Endothelial cell of umbilical vein (primary cell): ENCODE results near the gene AK8. TPM values are rescaled to one million over a fixed set of nuclear protein-coding genes. Genes with fewer than 3 reads are reported as not detected.

Experiments used
- BruUV-seq: library from RNA; stranded (reverse); fragments of 400-500 nt; replicated peaks from 2 replicates; lab custom pipeline; 2021; lab: Mats Ljungman, UMichigan
- CTCF ChIA-PET: fragments of 300-600, 350-600 bp; sonication (Branson Sonifier 250); formaldehyde crosslinking; loops from one replicate; lab custom pipeline; 2021; ENCODE audit warnings: antibody characterized with exemption, inconsistent platforms; lab: Charles Lee
- POLR2A ChIA-PET: fragments of 300-600, 350-600 bp; sonication (Branson Sonifier 250); formaldehyde crosslinking; loops from one replicate; lab custom pipeline; 2021; ENCODE audit warnings: antibody characterized with exemption, inconsistent platforms; lab: Charles Lee
- DNase-seq: peaks from one replicate; pipeline ENCODE4 v3.0.0-alpha.2; 2011; ENCODE audit warnings: low read depth, low spot score
- FAIRE-seq: peaks from 2 replicates; lab custom pipeline; 2011; peaks lifted over from hg19 to GRCh38; lab: Jason Lieb, UNC
- H2AFZ ChIP-seq: 2 replicates; pipeline ENCODE4 v1.6.0; 2012; ENCODE audit warnings: low read depth, low read length, control low read depth, inconsistent platforms
- H3K27ac ChIP-seq: 2 replicates; pipeline ENCODE4 v1.5.1; 2011; ENCODE audit warnings: low read depth, mild to moderate bottlenecking, control low read depth, low read length, moderate library complexity; ENCODE audit not compliant: insufficient read depth
- H3K27me3 ChIP-seq, 2 experiments: 2 replicates each; pipeline versions ENCODE4 v1.6.0 to v1.6.1; 2011; ENCODE audit warnings: low read length in 2 of 2, mixed read lengths in 1 of 2; ENCODE audit not compliant: control insufficient read depth in 2 of 2, insufficient read depth in 2 of 2
- H3K36me3 ChIP-seq, 2 experiments: 2 replicates in 1 of 2; 3 replicates in 1 of 2; pipeline ENCODE4 v1.5.1; 2011; ENCODE audit warnings: low read length in 2 of 2, mild to moderate bottlenecking in 1 of 2, moderate library complexity in 1 of 2; ENCODE audit not compliant: control insufficient read depth in 2 of 2, insufficient read depth in 2 of 2; ENCODE audit errors: extremely low read depth in 1 of 2
- H3K4me1 ChIP-seq: 3 replicates; pipeline ENCODE4 v1.5.1; 2011; ENCODE audit warnings: mild to moderate bottlenecking, low read length; ENCODE audit not compliant: control insufficient read depth, insufficient read depth; ENCODE audit errors: extremely low read depth
- H3K4me2 ChIP-seq: 2 replicates; pipeline ENCODE4 v1.6.1; 2011; ENCODE audit warnings: low read length, control low read depth, mixed read lengths; ENCODE audit not compliant: insufficient read depth
- H3K4me3 ChIP-seq, 3 experiments: fragments of 200-600 bp in 1 of 3; sonication (generic), shearing (Covaris generic) in 1 of 3; replicated peaks in 1 of 3; 2 replicates each; pipeline ENCODE4 v1.5.1; 2011 to 2016; ENCODE audit warnings: control low read depth in 3 of 3, low read length in 3 of 3, mild to moderate bottlenecking in 2 of 3, inconsistent platforms in 1 of 3, low read depth in 1 of 3, moderate library complexity in 1 of 3; ENCODE audit not compliant: insufficient read depth in 1 of 3
- H3K79me2 ChIP-seq: 2 replicates; pipeline ENCODE4 v1.6.0; 2012; ENCODE audit warnings: low read length, inconsistent platforms; ENCODE audit not compliant: control insufficient read depth, insufficient read depth
- H3K9ac ChIP-seq: replicated peaks from 2 replicates; pipeline ENCODE3; 2011; ENCODE audit warnings: low read length, control low read depth; ENCODE audit not compliant: insufficient read depth; ENCODE audit errors: extremely low read depth
- H3K9me1 ChIP-seq: replicated peaks from 3 replicates; pipeline ENCODE4 v1.6.0; 2011; ENCODE audit warnings: mild to moderate bottlenecking, low read length; ENCODE audit not compliant: control insufficient read depth, insufficient read depth; ENCODE audit errors: extremely low read depth
- H3K9me3 ChIP-seq: replicated peaks from 2 replicates; pipeline ENCODE4 v1.5.1; 2012; ENCODE audit warnings: low read length, inconsistent platforms; ENCODE audit not compliant: control insufficient read depth, insufficient read depth
- H4K20me1 ChIP-seq: replicated peaks from 2 replicates; pipeline ENCODE3; 2011; ENCODE audit warnings: mild to moderate bottlenecking, low read length; ENCODE audit not compliant: control insufficient read depth, insufficient read depth; ENCODE audit errors: extremely low read depth
- EZH2 ChIP-seq: IDR thresholded peaks from 2 replicates; pipeline ENCODE4 v1.6.1; 2012; ENCODE audit warnings: borderline replicate concordance, low read depth, mild to moderate bottlenecking, moderate library complexity, low read length, inconsistent platforms; ENCODE audit not compliant: severe bottlenecking
- FOS ChIP-seq: IDR thresholded peaks from 2 replicates; pipeline ENCODE4 v1.6.1; 2011; ENCODE audit warnings: mild to moderate bottlenecking, low read length, moderate library complexity, borderline replicate concordance; ENCODE audit not compliant: insufficient read depth
- GATA2 ChIP-seq: IDR thresholded peaks from 2 replicates; pipeline ENCODE4 v1.7.0; 2011; ENCODE audit warnings: low read depth, mild to moderate bottlenecking, moderate library complexity, mixed read lengths, low read length; ENCODE audit not compliant: insufficient read length, insufficient read depth
- JUN ChIP-seq: IDR thresholded peaks from 2 replicates; pipeline ENCODE4 v1.6.1; 2011; ENCODE audit warnings: borderline replicate concordance, low read depth; ENCODE audit not compliant: insufficient read length, insufficient read depth
- MAX ChIP-seq: IDR thresholded peaks from 2 replicates; pipeline ENCODE4 v1.6.1; 2011; ENCODE audit not compliant: insufficient read depth, insufficient read length
- MYC ChIP-seq: IDR thresholded peaks from one replicate; pipeline ENCODE4 v1.6.1; 2011; ENCODE audit warnings: mild to moderate bottlenecking, low read depth, low read length
- POLR2A ChIP-seq: IDR thresholded peaks from 2 replicates; pipeline ENCODE4 v1.6.1; 2012; ENCODE audit warnings: low read depth, mild to moderate bottlenecking, control low read depth, low read length
- POLR2AphosphoS5 ChIP-seq: IDR thresholded peaks from 2 replicates; pipeline ENCODE4 v1.6.1; 2012; ENCODE audit warnings: low read depth, mild to moderate bottlenecking, control low read depth, low read length, moderate library complexity; ENCODE audit not compliant: insufficient read depth
- dilution Hi-C: fragments of 300-500 bp; cut with MboI; formaldehyde crosslinking; loops from one replicate; pipeline ENCODE4 v1.15.0; 2019; ENCODE audit warnings: low sequenced_read_pairs; ENCODE audit not compliant: extremely low pct_ligation_motif_present
- intact Hi-C: fragments of 100-400 bp; cut with micrococcal nuclease; formaldehyde crosslinking; loops from one replicate; pipeline ENCODE4 v1.10.0; 2022
- polyA plus RNA-seq, 4 experiments: library from polyadenylated mRNA; depleted of rRNA in 3 of 4; stranded (reverse) in 3 of 4; unstranded in 1 of 4; fragments of >200 nt; gene quantifications; 2 replicates each; pipeline versions ENCODE4 v1.2.1 to v1.2.3, GENCODE V29; 2011 to 2012; ENCODE audit warnings: missing spikeins in 1 of 4
- total RNA-seq: library from RNA; stranded (reverse); gene quantifications from 2 replicates; pipeline ENCODE4 v1.2.3, GENCODE V29; 2021
- TF ChIP-seq, protein P1 (sequence below), 2 donors: IDR thresholded peaks; 1 replicate in 1 of 2; 2 replicates in 1 of 2; pipeline ENCODE4 v1.5.1; 2011; ENCODE audit warnings: low read length in 2 of 2, mild to moderate bottlenecking in 2 of 2, moderate library complexity in 2 of 2, control low read depth in 1 of 2, inconsistent platforms in 1 of 2, low read depth in 1 of 2; ENCODE audit not compliant: insufficient read depth in 1 of 2; ENCODE audit errors: extremely low read depth in 1 of 2

The AK8 gene
- total and polyA plus RNA-seq, 2 donors (not counting 3 experiments of a cell fraction or from before 2014, with no cell fraction given), result 0.06 TPM; not detected in 1

DNA sequence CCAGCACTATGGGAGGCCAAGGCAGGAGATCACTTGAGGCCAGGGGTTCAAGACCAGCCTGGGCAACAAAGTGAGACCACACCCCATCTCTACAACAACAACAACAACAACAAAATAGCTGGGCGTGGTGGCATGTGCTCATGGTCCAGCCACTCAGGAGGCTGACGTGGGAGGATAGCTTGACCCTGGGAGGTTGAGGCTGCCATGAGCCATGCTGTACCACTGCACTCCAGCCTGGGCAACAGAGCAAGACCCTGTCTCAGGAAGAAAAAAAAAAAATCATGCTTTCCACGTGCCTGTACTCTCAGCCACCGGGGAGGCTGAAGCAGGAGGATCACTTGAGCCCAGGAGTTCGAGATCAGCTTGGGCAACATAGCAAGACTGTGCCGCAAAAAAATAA is 36.8 kb upstream of the AK8 start:
- Histone ChIP-seq H3K36me3 (peaks cover 15 to 16% of the 10 kb centered on the region in 2 experiments), H3K9me1 (no peaks in the 10 kb centered on the region), H4K20me1 (no peaks in the 10 kb centered on the region), H3K4me3 (no peak overlapping the region), H3K9ac (no peak overlapping the region), H2AFZ (no peak overlapping the region), H3K27ac (no peak overlapping the region), H3K9me3 (no peaks in the 10 kb centered on the region), H3K79me2 (no peaks in the 10 kb centered on the region), H3K4me2 (no peak overlapping the region), H3K27me3 (no peaks in the 10 kb centered on the region), H3K4me1 (no peaks in the 10 kb centered on the region)
- CTCF ChIA-PET, result interaction anchor here (3.0 kb wide), 1 partner anchor 12 kb away, joined by 16 read pairs; no protein-coding TSS in a partner anchor
- dilution Hi-C loops, result no loop called here
- intact Hi-C loops, result no loop called here
- no peak for TF ChIP-seq MAX
- no peak for TF ChIP-seq POLR2A
- no peak for TF ChIP-seq MYC
- no peak for TF ChIP-seq POLR2AphosphoS5
- TF ChIP-seq GATA2, result no peak
- no peak for TF ChIP-seq JUN
- no peak for TF ChIP-seq FOS
- no peak for TF ChIP-seq EZH2
- TF ChIP-seq, protein P1, sequence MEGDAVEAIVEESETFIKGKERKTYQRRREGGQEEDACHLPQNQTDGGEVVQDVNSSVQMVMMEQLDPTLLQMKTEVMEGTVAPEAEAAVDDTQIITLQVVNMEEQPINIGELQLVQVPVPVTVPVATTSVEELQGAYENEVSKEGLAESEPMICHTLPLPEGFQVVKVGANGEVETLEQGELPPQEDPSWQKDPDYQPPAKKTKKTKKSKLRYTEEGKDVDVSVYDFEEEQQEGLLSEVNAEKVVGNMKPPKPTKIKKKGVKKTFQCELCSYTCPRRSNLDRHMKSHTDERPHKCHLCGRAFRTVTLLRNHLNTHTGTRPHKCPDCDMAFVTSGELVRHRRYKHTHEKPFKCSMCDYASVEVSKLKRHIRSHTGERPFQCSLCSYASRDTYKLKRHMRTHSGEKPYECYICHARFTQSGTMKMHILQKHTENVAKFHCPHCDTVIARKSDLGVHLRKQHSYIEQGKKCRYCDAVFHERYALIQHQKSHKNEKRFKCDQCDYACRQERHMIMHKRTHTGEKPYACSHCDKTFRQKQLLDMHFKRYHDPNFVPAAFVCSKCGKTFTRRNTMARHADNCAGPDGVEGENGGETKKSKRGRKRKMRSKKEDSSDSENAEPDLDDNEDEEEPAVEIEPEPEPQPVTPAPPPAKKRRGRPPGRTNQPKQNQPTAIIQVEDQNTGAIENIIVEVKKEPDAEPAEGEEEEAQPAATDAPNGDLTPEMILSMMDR (IDR thresholded peaks at IDR 0.05; ENCODE audit: extremely low read depth in 1 of 2, insufficient read depth in 1 of 2, low read depth in 1 of 2, low read length in 2 of 2), result no peak
- BruUV-seq, result no TSS peak
- DNase-seq (no peak), FAIRE-seq (no peak)
- POLR2A ChIA-PET, result no interaction called here
